ENCODE measurements around the gene TMEM80. TPM values are rescaled to one million over a fixed set of nuclear protein-coding genes. Genes with fewer than 3 reads are reported as not detected.

Gene TMEM80
- total and polyA plus RNA-seq, 7 experiments from 2014 or later, result 26.2 to 44.3 (median 37.8) TPM

DNA sequence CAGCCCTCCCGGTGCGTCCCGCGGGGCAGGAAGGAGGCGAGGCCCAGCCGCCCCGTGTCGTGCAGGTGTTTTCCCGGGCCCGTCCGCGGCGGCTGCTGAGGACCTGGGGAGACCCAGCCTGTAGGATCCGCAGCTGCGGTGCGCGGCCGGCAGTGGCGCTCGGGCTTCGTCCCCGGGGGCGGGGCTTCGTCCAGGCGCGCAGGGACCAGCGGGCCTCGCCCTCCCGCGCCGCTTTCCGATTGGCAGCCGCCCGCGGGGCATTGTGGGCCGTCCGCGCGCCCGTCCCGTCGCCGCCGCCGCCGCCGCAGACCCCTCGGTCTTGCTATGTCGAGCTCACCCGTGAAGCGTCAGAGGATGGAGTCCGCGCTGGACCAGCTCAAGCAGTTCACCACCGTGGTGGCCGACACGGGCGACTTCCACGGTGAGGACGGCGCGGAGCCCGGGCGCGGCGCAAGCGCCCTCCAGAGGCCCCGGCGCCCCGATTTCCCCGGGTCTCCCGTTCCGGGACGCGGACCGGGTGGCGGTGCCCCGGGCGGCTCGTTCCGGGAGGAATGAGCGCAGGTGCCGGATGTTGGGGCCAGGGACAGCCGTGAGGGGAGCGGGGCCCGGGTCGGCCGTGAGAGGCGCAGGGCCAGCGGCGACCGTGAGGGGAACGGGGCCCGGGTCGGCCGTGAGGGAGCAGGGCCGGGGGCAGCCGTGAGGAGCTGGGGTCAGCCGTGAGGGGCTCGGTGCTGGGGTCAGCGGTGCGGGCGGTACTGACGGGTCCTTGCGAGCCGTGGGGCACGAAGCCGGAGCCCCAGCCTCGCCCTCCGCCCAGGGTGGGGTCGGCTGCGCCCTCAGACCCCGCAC is 51.8 kb downstream of the TMEM80 start, which contains the start of gene TALDO1:
Gene TALDO1, plus strand, starts transcription at position 307 of the 849 bp plus-strand sequence. Its CDS starts 18 bp downstream, at position 325.
- Mint-ChIP-seq H3K36me3 (no peaks in the 10 kb centered on the region), H3K4me1 (peaks cover 5 to 28% (median 19%) of the 10 kb centered on the region in 7 donors), H3K27ac (peak within 1 kb of the TSS; percentile 73 to 90 (median 83)), H3K4me3 (peak within 1 kb of the TSS; percentile 80 to 93 (median 88)), H3K27me3 (no peaks in the 10 kb centered on the region), H3K9me3 (no peaks in the 10 kb centered on the region)
- Histone ChIP-seq H3K4me1 (ENCODE audit: control insufficient read depth in 2 of 2, insufficient read depth in 2 of 2, low read length in 2 of 2) (peaks cover 10% of the 10 kb centered on the region in 2 donors), H3K36me3 (ENCODE audit: control insufficient read depth in 2 of 3, insufficient read depth in 3 of 3, low read length in 3 of 3) (peaks cover 0 to 5% (median 0%) of the 10 kb centered on the region in 3 experiments), H3K27ac (ENCODE audit: low read depth, low read length) (peak within 1 kb of the TSS; percentile 80), H3K4me3 (ENCODE audit: low read length) (peak within 1 kb of the TSS; percentile 67), H3K27me3 (ENCODE audit: control insufficient read depth in 2 of 2, insufficient read depth in 2 of 2, low read length in 2 of 2) (no peaks in the 10 kb centered on the region), H3K9me3 (ENCODE audit: control insufficient read depth in 2 of 3, low read length in 3 of 3) (no peaks in the 10 kb centered on the region)
- peak; percentile 92 for ATAC-seq
- peak; percentile 54 to 96 (median 60) for DNase-seq
- POLR2A ChIA-PET, result interaction anchor here (0.8 to 3.1 kb wide), 11 partner anchors 10 to 241 kb away, joined by 3 to 21 read pairs (median 4); partner anchors contain the start of genes GATD1, IRF7 and RNH1
- CTCF ChIA-PET, result interaction anchor here (0.6 to 2.9 kb wide), 5 partner anchors 17 to 511 kb away, joined by 3 to 8 read pairs (median 3); partner anchors contain the start of gene PSMD13
- intact Hi-C loops (cut with micrococcal nuclease), result loop anchor here (1.0 to 5.0 kb wide), 7 partner anchors 17 to 180 kb away; partner anchors contain the start of genes AP2A2 (in 1 of the 2), CHID1 (in 1 of the 2) and GATD1 (in 1 of the 2)

DNA sequence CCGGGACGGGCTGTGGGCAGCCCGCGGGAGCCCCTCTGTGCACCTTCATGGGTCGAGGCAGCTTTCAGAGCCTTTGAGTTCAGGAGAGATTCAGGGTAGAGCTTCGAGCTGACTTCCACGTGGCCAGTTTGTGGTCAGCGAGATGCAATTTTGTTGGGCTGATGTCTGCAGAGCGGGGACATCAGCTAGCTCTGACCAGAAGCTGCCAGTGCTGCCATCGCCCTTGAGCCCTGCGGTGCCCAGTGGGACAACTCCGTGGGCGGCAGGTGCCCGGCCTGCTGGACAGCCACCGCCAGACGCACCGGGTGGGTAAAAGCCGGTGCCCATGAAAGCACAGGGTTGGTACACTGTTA is 52.4 kb downstream of the TMEM80 start:
- DNase-seq, result no peak
- peaks cover 5 to 34% (median 19%) of the 10 kb centered on the region in 7 donors for H3K4me1 Mint-ChIP-seq
- Histone ChIP-seq H3K36me3 (ENCODE audit: control insufficient read depth in 2 of 3, insufficient read depth in 3 of 3, low read length in 3 of 3) (peaks cover 0 to 5% (median 0%) of the 10 kb centered on the region in 3 experiments), H3K9me3 (ENCODE audit: control insufficient read depth in 2 of 3, low read length in 3 of 3) (no peaks in the 10 kb centered on the region), H3K27me3 (ENCODE audit: control insufficient read depth in 2 of 2, insufficient read depth in 2 of 2, low read length in 2 of 2) (no peaks in the 10 kb centered on the region), H3K4me3 (ENCODE audit: low read length) (peak overlapping the region; percentile 67), H3K27ac (ENCODE audit: low read depth, low read length) (peak overlapping the region; percentile 80), H3K4me1 (ENCODE audit: control insufficient read depth in 2 of 2, insufficient read depth in 2 of 2, low read length in 2 of 2) (peaks cover 10% of the 10 kb centered on the region in 2 donors)
- POLR2A ChIA-PET, result interaction anchor here (0.8 to 3.1 kb wide), 10 partner anchors 10 to 241 kb away, joined by 3 to 21 read pairs (median 5); partner anchors contain the start of genes GATD1, IRF7, PNPLA2 and RNH1
- H3K9me3 Mint-ChIP-seq, result no peaks in the 10 kb centered on the region
- no peak for ATAC-seq
- CTCF ChIA-PET, result interaction anchor here (0.7 to 2.9 kb wide), 5 partner anchors 9 to 188 kb away, joined by 3 to 8 read pairs (median 3); no protein-coding TSS in a partner anchor
- peak overlapping the region in 8 of 9 donors; percentile 58 to 85 (median 72) for H3K27ac Mint-ChIP-seq
- H3K36me3 Mint-ChIP-seq, result no peaks in the 10 kb centered on the region
- no peaks in the 10 kb centered on the region for H3K27me3 Mint-ChIP-seq
- peak overlapping the region; percentile 74 to 91 (median 86) for H3K4me3 Mint-ChIP-seq
- intact Hi-C loops (cut with micrococcal nuclease), result loop anchor here in 1 of 2 donors (5.0 kb wide), 2 partner anchors 164 to 179 kb away; partner anchors contain the start of genes AP2A2 and CHID1

DNA sequence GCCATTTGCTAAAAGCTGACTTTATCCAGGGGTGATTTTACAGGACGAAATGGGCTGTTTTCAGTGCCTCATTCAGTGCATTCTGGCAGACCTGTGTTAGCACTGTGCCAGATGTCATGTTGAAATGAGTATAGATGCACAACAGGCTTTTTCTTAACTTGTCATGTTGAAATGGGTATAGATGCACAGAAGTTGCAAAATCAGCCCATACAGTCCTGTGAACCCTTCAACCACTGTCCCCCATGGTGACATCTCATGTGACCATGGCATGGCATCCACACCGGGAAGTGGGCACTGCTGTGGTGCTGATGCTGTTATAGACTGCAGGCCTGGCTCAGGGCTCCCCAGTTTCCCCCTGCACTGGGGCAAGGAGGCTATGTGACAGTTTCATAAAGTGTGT is 54.1 kb downstream of the TMEM80 start:
- H3K4me3 Mint-ChIP-seq, result peak overlapping the region in 8 of 10 donors; percentile 7 to 77 (median 46)
- H3K27me3 Mint-ChIP-seq, result no peaks in the 10 kb centered on the region
- intact Hi-C loops (cut with micrococcal nuclease), result loop anchor here in 1 of 2 donors (5.0 kb wide), 2 partner anchors 163 to 178 kb away; partner anchors contain the start of genes AP2A2 and CHID1
- ATAC-seq, result no peak
- no peak for DNase-seq
- H3K27ac ChIP-seq (ENCODE audit: low read depth, low read length), result no peak overlapping the region
- no peaks in the 10 kb centered on the region for H3K9me3 Mint-ChIP-seq
- H3K36me3 ChIP-seq (ENCODE audit: control insufficient read depth in 2 of 3, insufficient read depth in 3 of 3, low read length in 3 of 3), result peaks cover 0 to 5% (median 0%) of the 10 kb centered on the region in 3 experiments
- no peaks in the 10 kb centered on the region for H3K27me3 ChIP-seq (ENCODE audit: control insufficient read depth in 2 of 2, insufficient read depth in 2 of 2, low read length in 2 of 2)
- no peaks in the 10 kb centered on the region for H3K36me3 Mint-ChIP-seq
- H3K4me1 Mint-ChIP-seq, result peaks cover 5 to 34% (median 19%) of the 10 kb centered on the region in 7 donors
- H3K4me3 ChIP-seq (ENCODE audit: low read length), result no peak overlapping the region
- no peaks in the 10 kb centered on the region for H3K9me3 ChIP-seq (ENCODE audit: control insufficient read depth in 2 of 3, low read length in 3 of 3)
- H3K27ac Mint-ChIP-seq, result peak overlapping the region in 3 of 9 donors; percentile 14 to 49 (median 28)
- ChIA-PET CTCF (no interaction called here), POLR2A (interaction anchor here (1.2 to 2.2 kb wide), 2 partner anchors 12 to 112 kb away, joined by 3 to 8 read pairs; no protein-coding TSS in a partner anchor)
- H3K4me1 ChIP-seq (ENCODE audit: control insufficient read depth in 2 of 2, insufficient read depth in 2 of 2, low read length in 2 of 2), result peaks cover 10% of the 10 kb centered on the region in 2 donors

Other genes starting within 250 kb of the TMEM80 start
- gene PTDSS2, start 245.5 kb upstream of the TMEM80 start, total RNA-seq, result 10 to 100 TPM; 19.3 to 27.7 (median 23.4) TPM
- 1 to 10 TPM; 9.0 to 9.9 TPM for gene PTDSS2, start 245.5 kb upstream of the TMEM80 start, polyA plus RNA-seq
- 100 to 1,000 TPM in 4 of 5 experiments, 10 to 100 TPM in 1; 98.6 to 193 (median 109) TPM for gene RNH1, start 188.6 kb upstream of the TMEM80 start, total RNA-seq
- 100 to 1,000 TPM; 156 to 243 TPM for gene RNH1, start 188.6 kb upstream of the TMEM80 start, polyA plus RNA-seq
- 10 to 100 TPM; 22.3 to 52.0 (median 31.9) TPM for gene HRAS, start 160.2 kb upstream of the TMEM80 start, total RNA-seq
- 10 to 100 TPM; 12.6 to 19.5 TPM for gene HRAS, start 160.2 kb upstream of the TMEM80 start, polyA plus RNA-seq
- 1 to 10 TPM; 2.3 to 5.1 (median 3.6) TPM for gene LRRC56, start 158.3 kb upstream of the TMEM80 start, total RNA-seq
- 1 to 10 TPM in 1 of 2 donors, under 1 TPM in 1; 0.35 to 1.0 TPM for gene LRRC56, start 158.3 kb upstream of the TMEM80 start, polyA plus RNA-seq
- gene LMNTD2, start 135.1 kb upstream of the TMEM80 start, total RNA-seq, result 10 to 100 TPM in 2 of 5 experiments, 1 to 10 TPM in 3; 2.8 to 14.7 (median 9.6) TPM
- 1 to 10 TPM; 2.3 to 3.6 TPM for gene LMNTD2, start 135.1 kb upstream of the TMEM80 start, polyA plus RNA-seq
- gene RASSF7, start 134.8 kb upstream of the TMEM80 start, total RNA-seq, result 10 to 100 TPM; 20.0 to 45.4 (median 35.5) TPM
- 10 to 100 TPM; 26.7 to 43.6 TPM for gene RASSF7, start 134.8 kb upstream of the TMEM80 start, polyA plus RNA-seq
- gene PHRF1, start 119.3 kb upstream of the TMEM80 start, total RNA-seq, result 10 to 100 TPM; 47.3 to 55.2 (median 49.4) TPM
- 10 to 100 TPM in 1 of 2 donors, 1 to 10 TPM in 1; 6.2 to 22.1 TPM for gene PHRF1, start 119.3 kb upstream of the TMEM80 start, polyA plus RNA-seq
- gene IRF7, start 79.9 kb upstream of the TMEM80 start, total RNA-seq, result 100 to 1,000 TPM in 1 of 5 experiments, 10 to 100 TPM in 4; 57.0 to 134 (median 64.6) TPM
- 10 to 100 TPM; 25.9 to 50.0 TPM for gene IRF7, start 79.9 kb upstream of the TMEM80 start, polyA plus RNA-seq
- gene CDHR5, start 70.9 kb upstream of the TMEM80 start, total RNA-seq, result not detected
- not detected for gene CDHR5, start 70.9 kb upstream of the TMEM80 start, polyA plus RNA-seq
- gene SCT, start 68.6 kb upstream of the TMEM80 start, total RNA-seq, result not detected
- not detected for gene SCT, start 68.6 kb upstream of the TMEM80 start, polyA plus RNA-seq
- 1 to 10 TPM in 2 of 5 experiments, under 1 TPM in 3; 0.27 to 1.9 (median 0.75) TPM for gene DRD4, start 58.5 kb upstream of the TMEM80 start, total RNA-seq
- gene DRD4, start 58.5 kb upstream of the TMEM80 start, polyA plus RNA-seq, result not detected
- 100 to 1,000 TPM in 1 of 5 experiments, 10 to 100 TPM in 4; 44.5 to 117 (median 54.2) TPM for gene DEAF1, start 594 bp upstream of the TMEM80 start, total RNA-seq
- gene DEAF1, start 594 bp upstream of the TMEM80 start, polyA plus RNA-seq, result 10 to 100 TPM; 33.0 to 71.8 TPM
- gene EPS8L2, start 10.4 kb downstream of the TMEM80 start, total RNA-seq, result 10 to 100 TPM in 3 of 5 experiments, 1 to 10 TPM in 2; 7.2 to 16.6 (median 10.9) TPM
- gene EPS8L2, start 10.4 kb downstream of the TMEM80 start, polyA plus RNA-seq, result 1 to 10 TPM; 4.5 to 4.6 TPM
- gene TALDO1, start 51.6 kb downstream of the TMEM80 start, total RNA-seq, result 100 to 1,000 TPM in 2 of 5 experiments, 10 to 100 TPM in 3; 61.4 to 272 (median 90.3) TPM
- 100 to 1,000 TPM; 179 to 214 TPM for gene TALDO1, start 51.6 kb downstream of the TMEM80 start, polyA plus RNA-seq
- gene GATD1, start 81.7 kb downstream of the TMEM80 start, total RNA-seq, result 10 to 100 TPM; 37.8 to 59.2 (median 52.9) TPM
- 10 to 100 TPM in 1 of 2 donors, 1 to 10 TPM in 1; 8.1 to 17.8 TPM for gene GATD1, start 81.7 kb downstream of the TMEM80 start, polyA plus RNA-seq
- gene CEND1, start 94.3 kb downstream of the TMEM80 start, total RNA-seq, result 1 to 10 TPM in 1 of 5 experiments, not detected in 4; 2.3 TPM
- gene CEND1, start 94.3 kb downstream of the TMEM80 start, polyA plus RNA-seq, result not detected
- gene SLC25A22, start 102.5 kb downstream of the TMEM80 start, total RNA-seq, result 10 to 100 TPM; 17.4 to 58.4 (median 21.3) TPM
- gene SLC25A22, start 102.5 kb downstream of the TMEM80 start, polyA plus RNA-seq, result 10 to 100 TPM in 1 of 2 donors, 1 to 10 TPM in 1; 6.4 to 11.1 TPM
- 10 to 100 TPM; 30.0 to 38.7 (median 34.1) TPM for gene PIDD1, start 109.4 kb downstream of the TMEM80 start, total RNA-seq
- 1 to 10 TPM; 4.7 to 8.3 TPM for gene PIDD1, start 109.4 kb downstream of the TMEM80 start, polyA plus RNA-seq
- gene RPLP2, start 114.2 kb downstream of the TMEM80 start, total RNA-seq, result 1,000 to 10,000 TPM; 2,266 to 5,944 (median 5,497) TPM
- 1,000 to 10,000 TPM; 3,734 to 4,844 TPM for gene RPLP2, start 114.2 kb downstream of the TMEM80 start, polyA plus RNA-seq
- gene PNPLA2, start 123.1 kb downstream of the TMEM80 start, total RNA-seq, result 100 to 1,000 TPM in 4 of 5 experiments, 10 to 100 TPM in 1; 60.1 to 237 (median 205) TPM
- gene PNPLA2, start 123.1 kb downstream of the TMEM80 start, polyA plus RNA-seq, result 10 to 100 TPM; 26.0 to 40.4 TPM
- gene CRACR2B, start 132.1 kb downstream of the TMEM80 start, total RNA-seq, result 1 to 10 TPM in 3 of 5 experiments, under 1 TPM in 1, not detected in 1; 0.62 to 3.9 (median 2.0) TPM
- gene CRACR2B, start 132.1 kb downstream of the TMEM80 start, polyA plus RNA-seq, result not detected
- 10 to 100 TPM in 3 of 5 experiments, 1 to 10 TPM in 2; 6.6 to 62.9 (median 18.5) TPM for gene CD151, start 137.1 kb downstream of the TMEM80 start, total RNA-seq
- gene CD151, start 137.1 kb downstream of the TMEM80 start, polyA plus RNA-seq, result 1 to 10 TPM; 4.0 to 7.2 TPM
- 10 to 100 TPM; 31.2 to 93.3 (median 44.9) TPM for gene POLR2L, start 146.7 kb downstream of the TMEM80 start, total RNA-seq
- gene POLR2L, start 146.7 kb downstream of the TMEM80 start, polyA plus RNA-seq, result 10 to 100 TPM; 55.9 to 83.1 TPM
- gene TSPAN4, start 147.0 kb downstream of the TMEM80 start, total RNA-seq, result 10 to 100 TPM in 1 of 5 experiments, 1 to 10 TPM in 4; 4.8 to 12.6 (median 6.6) TPM
- 1 to 10 TPM; 4.1 to 4.7 TPM for gene TSPAN4, start 147.0 kb downstream of the TMEM80 start, polyA plus RNA-seq
- gene CHID1, start 215.0 kb downstream of the TMEM80 start, total RNA-seq, result 10 to 100 TPM; 30.8 to 56.3 (median 53.0) TPM
- gene CHID1, start 215.0 kb downstream of the TMEM80 start, polyA plus RNA-seq, result 10 to 100 TPM; 57.5 to 61.0 TPM
- 10 to 100 TPM; 70.1 to 93.3 (median 86.4) TPM for gene AP2A2, start 230.1 kb downstream of the TMEM80 start, total RNA-seq
- gene AP2A2, start 230.1 kb downstream of the TMEM80 start, polyA plus RNA-seq, result 10 to 100 TPM in 1 of 2 donors, 1 to 10 TPM in 1; 8.7 to 10.7 TPM